ENCODE results near the gene SCGB2A2.

Gene SCGB2A2

GRCh38 chr11:62253999-62254542 lies 15.9 kb upstream of the SCGB2A2 start:
- Histone ChIP-seq H3K4me1 (ENCODE audit: control insufficient read depth in 1 of 2, insufficient read depth in 1 of 2, low read depth in 1 of 2, low read length in 1 of 2) (no peaks in the 10 kb centered on the region), H3K27ac (no peak overlapping the region), H3K9me3 (peaks cover 26% of the 10 kb centered on the region), H3K36me3 (no peaks in the 10 kb centered on the region), H3K27me3 (peaks cover 13% of the 10 kb centered on the region), H3K4me3 (ENCODE audit: low read depth in 1 of 2, low read length in 1 of 2) (no peak overlapping the region)
- TF ChIP-seq CTCF (IDR thresholded peaks at IDR 0.05): no peak

GRCh38 chr11:62256281-62256680 lies 13.7 kb upstream of the SCGB2A2 start:
- no peak overlapping the region for H3K4me3 ChIP-seq (ENCODE audit: low read depth in 1 of 2, low read length in 1 of 2)
- H3K36me3 ChIP-seq: no peaks in the 10 kb centered on the region
- peaks cover 26% of the 10 kb centered on the region for H3K27me3 ChIP-seq
- no peaks in the 10 kb centered on the region for H3K4me1 ChIP-seq (ENCODE audit: control insufficient read depth in 1 of 2, insufficient read depth in 1 of 2, low read depth in 1 of 2, low read length in 1 of 2)
- peaks cover 16% of the 10 kb centered on the region for H3K9me3 ChIP-seq
- no peak for TF ChIP-seq CTCF (IDR thresholded peaks at IDR 0.05)
- no peak overlapping the region for H3K27ac ChIP-seq

GRCh38 chr11:62260261-62260953 lies 9.6 kb upstream of the SCGB2A2 start:
- TF ChIP-seq CTCF (IDR thresholded peaks at IDR 0.05): no peak
- H3K9me3 ChIP-seq: no peaks in the 10 kb centered on the region
- H3K27ac ChIP-seq: no peak overlapping the region
- H3K4me3 ChIP-seq (ENCODE audit: low read depth in 1 of 2, low read length in 1 of 2): no peak overlapping the region
- H3K27me3 ChIP-seq: peaks cover 42% of the 10 kb centered on the region
- no peaks in the 10 kb centered on the region for H3K4me1 ChIP-seq (ENCODE audit: control insufficient read depth in 1 of 2, insufficient read depth in 1 of 2, low read depth in 1 of 2, low read length in 1 of 2)
- H3K36me3 ChIP-seq: no peaks in the 10 kb centered on the region

GRCh38 chr11:62264004-62264403 lies 6.0 kb upstream of the SCGB2A2 start:
- no peaks in the 10 kb centered on the region for H3K36me3 ChIP-seq
- no peaks in the 10 kb centered on the region for H3K4me1 ChIP-seq (ENCODE audit: control insufficient read depth in 1 of 2, insufficient read depth in 1 of 2, low read depth in 1 of 2, low read length in 1 of 2)
- no peak overlapping the region for H3K4me3 ChIP-seq (ENCODE audit: low read depth in 1 of 2, low read length in 1 of 2)
- TF ChIP-seq CTCF (IDR thresholded peaks at IDR 0.05): no peak
- H3K27ac ChIP-seq: no peak overlapping the region
- peaks cover 62% of the 10 kb centered on the region for H3K27me3 ChIP-seq
- no peaks in the 10 kb centered on the region for H3K9me3 ChIP-seq

- Histone ChIP-seq H3K9me3 (no peaks in the 10 kb centered on the region), H3K27ac (no peak overlapping the region), H3K4me1 (ENCODE audit: control insufficient read depth in 1 of 2, insufficient read depth in 1 of 2, low read depth in 1 of 2, low read length in 1 of 2) (no peaks in the 10 kb centered on the region), H3K27me3 (peaks cover 72% of the 10 kb centered on the region), H3K4me3 (ENCODE audit: low read depth in 1 of 2, low read length in 1 of 2) (no peak overlapping the region), H3K36me3 (no peaks in the 10 kb centered on the region)
- TF ChIP-seq CTCF (IDR thresholded peaks at IDR 0.05): no peak
Measured at GRCh38 chr11:62266558-62266957, 3.4 kb upstream of the SCGB2A2 start.
